HCT116 (cell line): Measurements from ENCODE around the gene MAP7D1. TPM values are rescaled to one million over a fixed set of nuclear protein-coding genes. Genes with fewer than 3 reads are reported as not detected.

Source experiments
- ATAC-seq: fragments of 200-7000 bp; cut with Tn5 transposase; 2 replicates; pipeline ENCODE4 v1.9.1; 2020; ENCODE audit warnings: mild to moderate bottlenecking, moderate library complexity
- BruUV-seq: library from RNA; stranded (reverse); fragments of 400-500 nt; replicated peaks from 2 replicates; lab custom pipeline; 2021; lab: Mats Ljungman, UMichigan
- CTCF ChIA-PET: fragments of 300-600 bp; sonication (Branson Sonifier 250); formaldehyde crosslinking; loops from one replicate; lab custom pipeline; 2021; ENCODE audit warnings: antibody characterized with exemption; lab: Charles Lee
- POLR2A ChIA-PET: fragments of 300-600, 350-600 bp; sonication (Branson Sonifier 250); formaldehyde crosslinking; loops from one replicate; lab custom pipeline; 2021; ENCODE audit warnings: antibody characterized with exemption; lab: Charles Lee
- RAD21 ChIA-PET, 2 experiments: fragments of 300-600 bp; sonication (Branson Sonifier 250); formaldehyde crosslinking; loops; one replicate each; lab custom pipeline; 2023; ENCODE audit warnings: low total read pairs in 2 of 2; ENCODE audit not compliant: uncharacterized antibody in 2 of 2, unreplicated experiment in 2 of 2, low non-redundant PET in 1 of 2; lab: Charles Lee
- DNase-seq: peaks from one replicate; pipeline ENCODE4 v3.0.0-alpha.2; 2010; ENCODE audit warnings: low read depth, low spot score
- H2AFZ ChIP-seq: fragments of 200-600 bp; shearing (Covaris generic), sonication (generic); 2 replicates; pipeline ENCODE4 v1.6.1; 2017; ENCODE audit warnings: low read depth, mixed run types, mixed read lengths, antibody characterized with exemption, low read length; ENCODE audit not compliant: poor library complexity, severe bottlenecking
- H3K27ac ChIP-seq: 2 replicates; pipeline ENCODE4 v1.5.1; 2012; ENCODE audit warnings: low read depth, low read length
- H3K27me3 ChIP-seq: fragments of 200-600 bp; sonication (generic); 2 replicates; pipeline ENCODE4 v1.6.1; 2016; ENCODE audit warnings: mixed run types, low read length, mixed read lengths; ENCODE audit not compliant: insufficient read depth
- H3K36me3 ChIP-seq, 2 experiments: fragments of 200-500 bp in 1 of 2; fragments of 200-600 bp in 1 of 2; sonication (Bioruptor generic) in 1 of 2; sonication (generic) in 1 of 2; 2 replicates each; pipeline versions ENCODE4 v1.5.1 to v1.6.1; 2014 to 2016; ENCODE audit warnings: low read length in 2 of 2, inconsistent platforms in 1 of 2, mixed read lengths in 1 of 2, mixed run types in 1 of 2; ENCODE audit not compliant: insufficient read depth in 2 of 2, control insufficient read depth in 1 of 2
- H3K4me1 ChIP-seq, 2 experiments: fragments of 200-600 bp in 1 of 2; sonication (generic) in 1 of 2; 2 replicates each; pipeline versions ENCODE4 v1.5.1 to v1.6.1; 2012 to 2017; ENCODE audit warnings: low read length in 2 of 2, inconsistent platforms in 1 of 2, mild to moderate bottlenecking in 1 of 2, mixed read lengths in 1 of 2, mixed run types in 1 of 2, moderate library complexity in 1 of 2; ENCODE audit not compliant: insufficient read depth in 2 of 2, control insufficient read depth in 1 of 2
- H3K4me2 ChIP-seq: fragments of 200-600 bp; sonication (generic); 2 replicates; pipeline ENCODE4 v1.6.1; 2017; ENCODE audit warnings: mixed run types, low read length, mixed read lengths
- H3K4me3 ChIP-seq, 2 experiments: fragments of 200-600 bp in 1 of 2; sonication (generic) in 1 of 2; replicated peaks in 1 of 2; 2 replicates each; pipeline ENCODE4 v1.5.1; 2011 to 2016; ENCODE audit warnings: low read length in 2 of 2, control low read depth in 1 of 2, low read depth in 1 of 2, mild to moderate bottlenecking in 1 of 2, mixed read lengths in 1 of 2, mixed run types in 1 of 2
- H3K79me2 ChIP-seq: fragments of 200-600 bp; sonication (generic); 2 replicates; pipeline ENCODE4 v1.6.1; 2017; ENCODE audit warnings: mild to moderate bottlenecking, mixed run types, low read length, moderate library complexity, mixed read lengths; ENCODE audit not compliant: insufficient read depth
- H3K9ac ChIP-seq: fragments of 200-600 bp; sonication (generic); 2 replicates; pipeline ENCODE4 v1.6.1; 2016; ENCODE audit warnings: low read length, mixed read lengths
- H3K9me2 ChIP-seq: fragments of 200-600 bp; sonication (generic), shearing (Covaris generic); 2 replicates; pipeline ENCODE4 v1.6.1; 2017; ENCODE audit warnings: mixed run types, mild to moderate bottlenecking, moderate library complexity; ENCODE audit not compliant: insufficient read depth
- H3K9me3 ChIP-seq, 2 experiments: fragments of 200-500 bp in 1 of 2; fragments of 200-600 bp in 1 of 2; sonication (Bioruptor generic) in 1 of 2; sonication (generic) in 1 of 2; 2 replicates each; pipeline ENCODE4 v1.6.1; 2014 to 2017; ENCODE audit warnings: low read length in 2 of 2, mixed read lengths in 2 of 2, inconsistent platforms in 1 of 2, low read depth in 1 of 2, mild to moderate bottlenecking in 1 of 2, mixed run types in 1 of 2, moderate library complexity in 1 of 2; ENCODE audit not compliant: control insufficient read depth in 1 of 2, insufficient read depth in 1 of 2
- H4K20me1 ChIP-seq: fragments of 200-600 bp; sonication (generic), shearing (Covaris generic); 2 replicates; pipeline ENCODE4 v1.6.1; 2017; ENCODE audit warnings: mixed run types, mild to moderate bottlenecking, moderate library complexity; ENCODE audit not compliant: insufficient read depth
- CBX3 ChIP-seq: IDR thresholded peaks from 2 replicates; pipeline ENCODE4 v1.6.1; 2012; ENCODE audit warnings: low read depth
- CEBPB ChIP-seq: IDR thresholded peaks from 2 replicates; pipeline ENCODE4 v1.6.1; 2012; ENCODE audit warnings: low read depth
- ELF1 ChIP-seq: IDR thresholded peaks from 2 replicates; pipeline ENCODE4 v1.6.1; 2012; ENCODE audit warnings: low read depth, borderline replicate concordance
- EZH2phosphoT487 ChIP-seq: fragments of 200-600 bp; IDR thresholded peaks from 2 replicates; pipeline ENCODE4 v1.6.1; 2018; ENCODE audit warnings: antibody characterized with exemption, borderline replicate concordance
- FOSL1 ChIP-seq: IDR thresholded peaks from 2 replicates; pipeline ENCODE4 v1.6.1; 2012; ENCODE audit warnings: low read depth
- ZFX ChIP-seq: fragments of 450-650 bp; IDR thresholded peaks from 2 replicates; pipeline ENCODE4 v1.6.1; 2017
- ZNF274 ChIP-seq: fragments of 200-500 bp; sonication (Bioruptor generic); IDR thresholded peaks from 2 replicates; pipeline ENCODE4 v1.6.1; 2014; ENCODE audit warnings: mild to moderate bottlenecking, low read depth, low read length, inconsistent platforms
- intact Hi-C: fragments of 100-400 bp; cut with micrococcal nuclease; formaldehyde crosslinking; loops from 2 replicates; pipeline ENCODE4 v1.10.0; 2022
- total RNA-seq: library from RNA; stranded (reverse); gene quantifications from one replicate; pipeline ENCODE4 v1.2.1, GENCODE V29; 2021; ENCODE audit not compliant: unreplicated experiment

The MAP7D1 gene
- total RNA-seq, 1 experiment from 2014 or later: 71.8 TPM

DNA sequence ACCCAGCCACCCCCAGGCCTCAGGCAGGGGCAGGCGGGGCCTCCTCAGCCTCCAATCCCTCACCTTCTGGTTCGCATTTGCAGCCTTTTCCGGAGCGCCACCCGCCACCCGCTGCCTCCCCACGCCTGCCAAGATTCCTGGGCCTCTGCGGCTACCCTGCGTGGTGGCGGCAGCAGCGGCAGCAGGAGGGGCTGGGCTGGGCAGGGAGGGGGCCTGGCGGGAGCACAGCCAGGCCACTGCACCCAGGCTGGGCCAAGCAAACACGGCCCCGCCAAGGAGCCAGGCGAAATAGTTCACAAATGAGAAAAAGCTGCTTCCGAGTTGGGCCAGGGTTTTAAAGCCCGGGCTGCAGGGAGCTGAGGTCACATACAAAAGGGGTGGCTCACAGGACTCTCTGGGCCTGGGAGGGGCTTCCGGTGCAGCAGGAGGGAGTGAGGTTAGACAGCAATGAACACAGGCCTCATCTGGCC, 40.7 kb upstream of the MAP7D1 start (continued):
- TF ChIP-seq ZNF274: no peak
- no peak for TF ChIP-seq ELF1

DNA sequence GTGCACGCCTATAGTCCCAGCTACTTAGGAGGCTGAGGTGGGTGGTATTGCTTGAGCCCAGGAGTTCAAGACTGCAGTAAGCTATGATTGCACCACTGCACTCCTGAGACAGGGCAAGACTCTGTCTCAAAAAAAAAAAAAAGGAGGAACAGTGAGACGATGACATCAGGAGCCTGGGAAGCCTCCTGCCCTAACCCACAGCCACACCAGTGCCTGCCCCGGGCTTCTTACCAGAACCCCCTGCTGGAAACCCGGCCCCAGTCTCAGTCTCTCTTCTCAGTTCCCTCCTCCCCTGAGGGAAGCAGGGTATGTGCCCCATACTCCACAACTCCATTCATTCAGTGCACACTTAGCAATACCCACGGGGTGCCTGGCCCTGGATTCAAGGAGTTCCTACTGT, 40.0 kb upstream of the MAP7D1 start:
- no peaks in the 10 kb centered on the region for H3K9me3 ChIP-seq
- H2AFZ ChIP-seq: no peak overlapping the region
- POLR2A ChIA-PET: no interaction called here
- RAD21 ChIA-PET: no interaction called here
- H3K4me1 ChIP-seq: no peaks in the 10 kb centered on the region
- CTCF ChIA-PET: no interaction called here
- intact Hi-C loops: no loop called here
- no peak overlapping the region for H3K4me3 ChIP-seq
- DNase-seq (no peak), ATAC-seq (no peak)
- BruUV-seq: no TSS peak
- no peak overlapping the region for H3K27ac ChIP-seq
- H3K9ac ChIP-seq: no peak overlapping the region
- H3K4me2 ChIP-seq: no peak overlapping the region
- TF ChIP-seq FOSL1 (no peak), CEBPB (no peak), ZFX (no peak), ZNF274 (no peak), EZH2phosphoT487 (no peak)
- no peaks in the 10 kb centered on the region for H3K9me2 ChIP-seq
- no peaks in the 10 kb centered on the region for H4K20me1 ChIP-seq
- H3K27me3 ChIP-seq: no peaks in the 10 kb centered on the region
- H3K36me3 ChIP-seq: no peaks in the 10 kb centered on the region
- H3K79me2 ChIP-seq: no peaks in the 10 kb centered on the region

DNA sequence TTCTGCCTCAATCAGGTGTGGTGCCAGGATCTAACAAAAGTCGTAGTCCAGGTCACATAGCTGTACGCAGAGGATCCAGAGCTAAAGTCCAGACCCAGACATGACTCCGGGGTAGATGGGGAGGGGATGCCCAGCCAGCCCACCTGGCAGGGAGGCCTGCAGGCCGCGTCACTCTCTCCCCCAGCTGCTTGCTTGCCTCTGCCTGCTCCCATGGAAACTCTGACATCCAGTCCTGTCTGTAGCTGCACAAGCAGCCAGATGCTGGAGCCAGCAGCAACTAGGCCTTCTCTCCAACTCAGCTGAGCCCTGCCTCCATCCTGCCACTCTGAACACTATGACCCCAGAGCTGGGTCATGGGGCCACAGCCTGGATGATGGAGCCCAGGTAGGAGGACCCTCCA, 39.1 kb upstream of the MAP7D1 start:
- no peaks in the 10 kb centered on the region for H3K27me3 ChIP-seq
- H3K9me2 ChIP-seq: no peaks in the 10 kb centered on the region
- H3K4me1 ChIP-seq: no peaks in the 10 kb centered on the region
- no peaks in the 10 kb centered on the region for H3K79me2 ChIP-seq
- H2AFZ ChIP-seq: no peak overlapping the region
- H3K36me3 ChIP-seq: no peaks in the 10 kb centered on the region
- H3K4me3 ChIP-seq: no peak overlapping the region
- no peak overlapping the region for H3K9ac ChIP-seq
- no peak for ATAC-seq
- POLR2A ChIA-PET: no interaction called here
- H3K27ac ChIP-seq: no peak overlapping the region
- no peaks in the 10 kb centered on the region for H4K20me1 ChIP-seq
- CTCF ChIA-PET: no interaction called here
- TF ChIP-seq ZNF274 (no peak), CBX3 (no peak)
- intact Hi-C loops: no loop called here
- H3K4me2 ChIP-seq: no peak overlapping the region
- BruUV-seq: no TSS peak
- no peaks in the 10 kb centered on the region for H3K9me3 ChIP-seq
- RAD21 ChIA-PET: interaction anchor here in 1 of 2 experiments (0.6 kb wide), 1 partner anchor 282 kb away, joined by 6 read pairs; no protein-coding TSS in a partner anchor
- DNase-seq: no peak
